ENCODE data around the gene LSAMP.

DNA sequence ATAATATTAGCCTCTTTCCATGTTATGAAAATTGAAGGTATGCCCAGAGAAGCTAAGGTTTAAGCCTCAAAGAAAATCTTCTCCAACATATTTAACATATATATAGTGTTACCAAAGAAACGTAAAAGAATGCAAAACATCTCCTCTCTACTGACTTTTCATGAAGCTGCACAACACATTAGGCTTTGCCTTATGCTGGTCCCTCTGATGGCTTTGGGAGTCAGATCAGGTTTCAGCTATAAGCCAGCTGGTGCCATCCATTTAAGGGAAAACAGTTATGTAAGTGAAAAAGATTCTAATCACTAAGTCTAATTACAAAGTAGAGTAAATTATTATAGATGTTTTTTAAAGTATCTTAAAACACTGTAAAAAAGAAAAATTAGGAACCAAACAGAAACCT, 410.5 kb downstream of the LSAMP start:
- TF ChIP-seq, protein P1, sequence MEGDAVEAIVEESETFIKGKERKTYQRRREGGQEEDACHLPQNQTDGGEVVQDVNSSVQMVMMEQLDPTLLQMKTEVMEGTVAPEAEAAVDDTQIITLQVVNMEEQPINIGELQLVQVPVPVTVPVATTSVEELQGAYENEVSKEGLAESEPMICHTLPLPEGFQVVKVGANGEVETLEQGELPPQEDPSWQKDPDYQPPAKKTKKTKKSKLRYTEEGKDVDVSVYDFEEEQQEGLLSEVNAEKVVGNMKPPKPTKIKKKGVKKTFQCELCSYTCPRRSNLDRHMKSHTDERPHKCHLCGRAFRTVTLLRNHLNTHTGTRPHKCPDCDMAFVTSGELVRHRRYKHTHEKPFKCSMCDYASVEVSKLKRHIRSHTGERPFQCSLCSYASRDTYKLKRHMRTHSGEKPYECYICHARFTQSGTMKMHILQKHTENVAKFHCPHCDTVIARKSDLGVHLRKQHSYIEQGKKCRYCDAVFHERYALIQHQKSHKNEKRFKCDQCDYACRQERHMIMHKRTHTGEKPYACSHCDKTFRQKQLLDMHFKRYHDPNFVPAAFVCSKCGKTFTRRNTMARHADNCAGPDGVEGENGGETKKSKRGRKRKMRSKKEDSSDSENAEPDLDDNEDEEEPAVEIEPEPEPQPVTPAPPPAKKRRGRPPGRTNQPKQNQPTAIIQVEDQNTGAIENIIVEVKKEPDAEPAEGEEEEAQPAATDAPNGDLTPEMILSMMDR (IDR thresholded peaks at IDR 0.05) = no peak
- no peak for TF ChIP-seq POLR2A (IDR thresholded peaks at IDR 0.05)
- no peak for TF ChIP-seq POLR2AphosphoS5 (IDR thresholded peaks at IDR 0.05)
- TF ChIP-seq EP300 (IDR thresholded peaks at IDR 0.05) = no peak
